ENCODE results near the gene KCNIP1. TPM values are rescaled to one million over a fixed set of nuclear protein-coding genes. Genes with fewer than 3 reads are reported as not detected.

The KCNIP1 gene
- total and polyA plus RNA-seq, 10 donors, result 0.08 to 20.0 (median 9.4) TPM

DNA sequence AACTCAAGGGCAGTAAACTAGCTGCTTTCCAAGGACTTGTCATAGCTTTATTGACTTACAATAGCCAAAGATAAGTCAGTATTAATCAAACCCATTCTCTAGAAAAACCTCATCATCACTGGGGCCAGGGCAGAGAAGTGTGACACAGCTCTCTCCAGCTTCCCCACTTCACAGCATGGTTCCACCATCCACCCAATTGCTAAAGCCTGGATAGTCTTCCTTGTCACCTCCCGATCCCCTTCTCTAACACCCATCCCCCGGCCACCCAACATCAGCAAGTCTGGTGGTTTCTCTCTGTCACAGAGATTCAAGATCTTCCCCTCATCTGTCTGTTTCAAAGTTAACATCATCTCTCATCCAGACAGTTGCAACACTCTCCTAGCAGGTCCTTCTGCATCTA lies 191.1 kb downstream of the KCNIP1 start:
- WGBS, 5 donors, result 27 to 47% (median 31%) methylated on average over 2 of the region's 2 CpGs
- Histone ChIP-seq H3K9me3 (no peaks in the 10 kb centered on the region), H3K4me3 (no peak overlapping the region), H3K27me3 (replicated peaks in 1 of 7) (peaks cover 0 to 86% (median 8%) of the 10 kb centered on the region in 7 donors), H3K36me3 (no peaks in the 10 kb centered on the region), H3K27ac (no peak overlapping the region), H3K4me1 (no peaks in the 10 kb centered on the region)
- no peak for TF ChIP-seq POLR2A (IDR thresholded peaks at IDR 0.05)
- TF ChIP-seq, protein P1, sequence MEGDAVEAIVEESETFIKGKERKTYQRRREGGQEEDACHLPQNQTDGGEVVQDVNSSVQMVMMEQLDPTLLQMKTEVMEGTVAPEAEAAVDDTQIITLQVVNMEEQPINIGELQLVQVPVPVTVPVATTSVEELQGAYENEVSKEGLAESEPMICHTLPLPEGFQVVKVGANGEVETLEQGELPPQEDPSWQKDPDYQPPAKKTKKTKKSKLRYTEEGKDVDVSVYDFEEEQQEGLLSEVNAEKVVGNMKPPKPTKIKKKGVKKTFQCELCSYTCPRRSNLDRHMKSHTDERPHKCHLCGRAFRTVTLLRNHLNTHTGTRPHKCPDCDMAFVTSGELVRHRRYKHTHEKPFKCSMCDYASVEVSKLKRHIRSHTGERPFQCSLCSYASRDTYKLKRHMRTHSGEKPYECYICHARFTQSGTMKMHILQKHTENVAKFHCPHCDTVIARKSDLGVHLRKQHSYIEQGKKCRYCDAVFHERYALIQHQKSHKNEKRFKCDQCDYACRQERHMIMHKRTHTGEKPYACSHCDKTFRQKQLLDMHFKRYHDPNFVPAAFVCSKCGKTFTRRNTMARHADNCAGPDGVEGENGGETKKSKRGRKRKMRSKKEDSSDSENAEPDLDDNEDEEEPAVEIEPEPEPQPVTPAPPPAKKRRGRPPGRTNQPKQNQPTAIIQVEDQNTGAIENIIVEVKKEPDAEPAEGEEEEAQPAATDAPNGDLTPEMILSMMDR (IDR thresholded peaks at IDR 0.05 in 8 of 11, conservative IDR thresholded peaks at IDR 0.05 in 3 of 11), result no peak
- TF ChIP-seq POLR2AphosphoS5 (IDR thresholded peaks at IDR 0.05), result no peak
- DNase-seq, result no peak
- intact Hi-C loops (cut with DNase I; ENCODE audit: low total_unique reads), result no loop called here

DNA sequence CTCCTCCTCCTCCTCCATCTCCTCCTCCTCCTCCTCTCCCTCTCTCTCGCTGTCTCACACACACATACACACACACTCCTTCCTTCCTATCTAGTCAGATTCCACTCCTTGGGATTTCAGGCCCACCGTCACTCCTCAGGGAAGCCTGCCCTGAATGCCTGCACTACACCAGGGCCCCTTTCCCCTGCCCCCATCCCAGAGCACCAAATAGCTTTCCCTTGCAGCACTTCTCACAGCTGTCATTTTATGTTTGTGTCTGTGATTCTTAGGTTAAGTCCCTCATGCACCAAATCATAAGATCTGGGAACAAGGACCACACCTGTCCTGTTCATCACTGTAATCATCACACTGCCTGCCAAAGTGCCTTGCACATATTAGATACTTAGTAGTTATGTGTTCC lies 193.2 kb downstream of the KCNIP1 start:
- Histone ChIP-seq H3K27ac (no peak overlapping the region), H3K9me3 (no peaks in the 10 kb centered on the region), H3K27me3 (replicated peaks in 1 of 7) (peaks cover 0 to 66% (median 8%) of the 10 kb centered on the region in 7 donors), H3K4me1 (no peaks in the 10 kb centered on the region), H3K36me3 (no peaks in the 10 kb centered on the region), H3K4me3 (no peak overlapping the region)
- no peak for DNase-seq
- intact Hi-C loops (cut with DNase I; ENCODE audit: low total_unique reads), result no loop called here
- TF ChIP-seq POLR2AphosphoS5 (IDR thresholded peaks at IDR 0.05) (no peak), POLR2A (IDR thresholded peaks at IDR 0.05) (no peak)
- TF ChIP-seq, protein P1 (IDR thresholded peaks at IDR 0.05 in 8 of 11, conservative IDR thresholded peaks at IDR 0.05 in 3 of 11), result no peak
- WGBS, 5 donors, result 55 to 83% (median 60%) methylated on average over 2 of the region's 2 CpGs

GRCh38 chr5:170700503-170700902 lies 196.7 kb downstream of the KCNIP1 start:
- WGBS, 5 donors, result 77 to 91% (median 87%) methylated on average over 5 of the region's 5 CpGs

DNA sequence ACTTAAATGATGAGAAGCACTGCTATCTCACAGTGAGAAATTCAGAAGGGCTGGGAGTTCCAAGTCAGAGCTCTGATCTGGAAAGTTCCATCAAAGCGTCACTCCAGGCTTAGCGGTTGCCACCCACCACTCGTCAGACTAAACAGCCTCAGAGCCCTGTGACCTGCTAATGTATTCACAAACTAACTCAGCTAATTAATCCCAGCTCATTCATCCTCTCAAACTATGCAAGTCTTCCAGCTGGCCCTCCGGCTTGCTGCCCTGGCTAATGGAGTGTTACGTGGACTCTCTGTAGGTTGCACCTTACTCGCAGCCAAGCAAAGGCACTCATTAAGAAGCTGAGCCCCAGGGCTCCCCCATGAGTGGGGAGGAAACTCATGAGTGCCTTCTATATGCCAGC lies 197.5 kb downstream of the KCNIP1 start:
- Histone ChIP-seq H3K27me3 (replicated peaks in 1 of 7) (peaks cover 0 to 25% (median 0%) of the 10 kb centered on the region in 7 donors), H3K4me3 (no peak overlapping the region), H3K4me1 (no peaks in the 10 kb centered on the region), H3K9me3 (no peaks in the 10 kb centered on the region), H3K27ac (no peak overlapping the region), H3K36me3 (no peaks in the 10 kb centered on the region)
- WGBS, 5 donors, result 63 to 78% (median 75%) methylated on average over 5 to 6 of the region's 6 CpGs
- TF ChIP-seq POLR2A (IDR thresholded peaks at IDR 0.05) (no peak), POLR2AphosphoS5 (IDR thresholded peaks at IDR 0.05) (no peak)
- TF ChIP-seq, protein P1 (IDR thresholded peaks at IDR 0.05 in 8 of 11, conservative IDR thresholded peaks at IDR 0.05 in 3 of 11), result no peak
- DNase-seq, result no peak
- intact Hi-C loops (cut with DNase I; ENCODE audit: low total_unique reads), result no loop called here

More at GRCh38 chr5:170700503-170700902, 196.7 kb downstream of the KCNIP1 start:
- H3K4me3 ChIP-seq, result no peak overlapping the region
- peaks cover 0 to 33% (median 0%) of the 10 kb centered on the region in 7 donors for H3K27me3 ChIP-seq (replicated peaks in 1 of 7)
- no peak for TF ChIP-seq POLR2AphosphoS5 (IDR thresholded peaks at IDR 0.05)
- no peak overlapping the region for H3K27ac ChIP-seq
- H3K36me3 ChIP-seq, result no peaks in the 10 kb centered on the region
- intact Hi-C loops (cut with DNase I; ENCODE audit: low total_unique reads), result no loop called here
- no peak for DNase-seq
- H3K4me1 ChIP-seq, result no peaks in the 10 kb centered on the region
- H3K9me3 ChIP-seq, result no peaks in the 10 kb centered on the region
